Neutrophil (primary cell): ENCODE results near the gene DIP2C.

Experiments
- H3K27ac ChIP-seq: fragments of 200-600 bp; sonication (generic); 2 replicates; pipeline ENCODE4 v1.5.1; 2016; ENCODE audit warnings: mild to moderate bottlenecking, moderate library complexity
- H3K27me3 ChIP-seq: fragments of 200-600 bp; sonication (generic); 2 replicates; pipeline ENCODE4 v1.6.0; 2016; ENCODE audit warnings: mild to moderate bottlenecking
- H3K36me3 ChIP-seq: fragments of 200-600 bp; sonication (generic); 2 replicates; pipeline ENCODE4 v1.5.1; 2017
- H3K4me1 ChIP-seq, 2 experiments: fragments of 200-600 bp in 1 of 2; sonication (generic) in 1 of 2; 1 replicate in 1 of 2; 2 replicates in 1 of 2; pipeline versions ENCODE4 v1.5.1 to v1.6.1; 2013 to 2016; ENCODE audit warnings: low read depth in 1 of 2, low read length in 1 of 2, mild to moderate bottlenecking in 1 of 2, moderate library complexity in 1 of 2; ENCODE audit not compliant: control insufficient read depth in 1 of 2, insufficient read depth in 1 of 2
- H3K4me3 ChIP-seq, 2 experiments: fragments of 200-600 bp in 1 of 2; sonication (generic) in 1 of 2; 1 replicate in 1 of 2; 2 replicates in 1 of 2; pipeline ENCODE4 v1.5.1; 2013 to 2016; ENCODE audit warnings: low read depth in 1 of 2, low read length in 1 of 2, mild to moderate bottlenecking in 1 of 2, moderate library complexity in 1 of 2
- H3K9me3 ChIP-seq: fragments of 200-600 bp; sonication (generic); 2 replicates; pipeline ENCODE4 v1.5.1; 2016
- CTCF ChIP-seq: fragments of 200-600 bp; sonication (generic); IDR thresholded peaks from 2 replicates; pipeline ENCODE4 v1.5.1; 2016; ENCODE audit warnings: antibody characterized with exemption

DIP2C gene

DNA sequence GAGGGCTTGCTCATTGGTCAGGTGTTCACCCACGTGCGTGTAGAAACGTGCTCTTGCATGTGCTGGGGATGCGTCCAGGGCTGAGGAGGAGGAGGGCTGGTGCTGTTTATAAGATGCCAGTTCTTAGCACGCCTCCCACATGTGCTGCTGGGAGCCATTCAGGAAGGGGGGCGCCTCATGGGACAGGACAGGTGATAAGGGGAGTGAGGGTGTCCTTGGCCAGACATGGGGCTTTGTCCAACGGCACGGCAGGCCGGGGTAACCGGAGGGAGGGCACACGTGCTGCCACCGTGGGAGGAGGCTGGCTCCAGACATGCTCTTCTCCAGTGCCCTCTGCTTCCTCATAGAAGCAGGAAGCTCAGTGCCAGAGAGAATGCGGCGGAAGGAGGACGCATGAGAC is 404.3 kb downstream of the DIP2C start:
- TF ChIP-seq CTCF = no peak
- Histone ChIP-seq H3K4me1 (peaks cover 12 to 14% of the 10 kb centered on the region in 2 experiments), H3K9me3 (no peaks in the 10 kb centered on the region), H3K36me3 (no peaks in the 10 kb centered on the region), H3K27me3 (no peaks in the 10 kb centered on the region), H3K27ac (no peak overlapping the region), H3K4me3 (no peak overlapping the region)

GRCh38 chr10:283916-284356 is 405.5 kb downstream of the DIP2C start:
- Histone ChIP-seq H3K27ac (no peak overlapping the region), H3K9me3 (no peaks in the 10 kb centered on the region), H3K27me3 (no peaks in the 10 kb centered on the region), H3K4me1 (peaks cover 12 to 14% of the 10 kb centered on the region in 2 experiments), H3K4me3 (no peak overlapping the region), H3K36me3 (no peaks in the 10 kb centered on the region)
- TF ChIP-seq CTCF = no peak

GRCh38 chr10:283140-283479 is 406.4 kb downstream of the DIP2C start:
- H3K36me3 ChIP-seq = no peaks in the 10 kb centered on the region

GRCh38 chr10:282294-283139 is 407.0 kb downstream of the DIP2C start:
- Histone ChIP-seq H3K4me3 (no peak overlapping the region), H3K36me3 (no peaks in the 10 kb centered on the region), H3K27me3 (no peaks in the 10 kb centered on the region)

More at GRCh38 chr10:283140-283479, 406.4 kb downstream of the DIP2C start:
- Histone ChIP-seq H3K4me3 (no peak overlapping the region), H3K9me3 (no peaks in the 10 kb centered on the region), H3K27me3 (no peaks in the 10 kb centered on the region), H3K27ac (no peak overlapping the region), H3K4me1 (peaks cover 12 to 14% of the 10 kb centered on the region in 2 experiments)
- TF ChIP-seq CTCF = no peak

DNA sequence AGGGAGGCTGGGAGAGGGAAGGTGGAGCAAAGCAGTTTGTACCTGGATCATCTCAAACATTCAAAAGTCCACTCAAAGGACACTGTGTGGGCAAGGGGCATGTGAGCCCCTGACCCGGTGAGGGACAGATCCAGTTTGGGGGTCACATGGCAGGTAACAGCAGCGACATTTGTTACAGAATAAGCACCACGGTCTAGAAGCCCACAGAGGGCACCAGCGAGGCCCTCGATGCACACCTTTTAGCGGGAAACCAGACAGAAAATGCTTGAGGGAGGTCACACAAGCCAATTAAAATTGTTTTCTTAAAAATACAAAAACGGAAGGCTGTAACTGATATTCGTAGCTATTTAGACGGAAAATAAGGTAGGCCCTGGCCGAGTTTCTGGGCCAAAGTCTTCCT is 409.8 kb downstream of the DIP2C start:
- no peak overlapping the region for H3K4me3 ChIP-seq
- H3K36me3 ChIP-seq = no peaks in the 10 kb centered on the region
- H3K4me1 ChIP-seq = peaks cover 9 to 12% of the 10 kb centered on the region in 2 experiments
- H3K27me3 ChIP-seq = no peaks in the 10 kb centered on the region
- no peak for TF ChIP-seq CTCF
- no peaks in the 10 kb centered on the region for H3K9me3 ChIP-seq
- H3K27ac ChIP-seq = no peak overlapping the region

More at GRCh38 chr10:282294-283139, 407.0 kb downstream of the DIP2C start:
- Histone ChIP-seq H3K27ac (no peak overlapping the region), H3K9me3 (no peaks in the 10 kb centered on the region), H3K4me1 (peaks cover 12 to 14% of the 10 kb centered on the region in 2 experiments)
- TF ChIP-seq CTCF = no peak
